Ishikawa (cell line): ENCODE measurements around the gene CFAP54.

Source experiments
- CEBPB ChIP-seq: IDR thresholded peaks from 2 replicates; pipeline ENCODE4 v1.6.1; 2012
- CREB1 ChIP-seq: IDR thresholded peaks from 2 replicates; pipeline ENCODE4 v1.6.1; 2012; ENCODE audit warnings: low read depth
- EGR1 ChIP-seq: IDR thresholded peaks from 2 replicates; pipeline ENCODE4 v1.6.1; 2012
- EP300 ChIP-seq: IDR thresholded peaks from 2 replicates; pipeline ENCODE4 v1.6.1; 2012; ENCODE audit warnings: borderline replicate concordance
- FOXM1 ChIP-seq: IDR thresholded peaks from 2 replicates; pipeline ENCODE4 v1.6.1; 2012; ENCODE audit warnings: low read depth, borderline replicate concordance
- NFIC ChIP-seq: IDR thresholded peaks from 2 replicates; pipeline ENCODE4 v1.6.1; 2012
- RAD21 ChIP-seq: IDR thresholded peaks from 2 replicates; pipeline ENCODE4 v1.6.1; 2012; ENCODE audit warnings: low read depth
- TAF1 ChIP-seq: IDR thresholded peaks from 2 replicates; pipeline ENCODE4 v1.6.1; 2012; ENCODE audit warnings: low read depth, mild to moderate bottlenecking
- TCF12 ChIP-seq: IDR thresholded peaks from 2 replicates; pipeline ENCODE4 v1.6.1; 2012; ENCODE audit warnings: low read depth
- TEAD4 ChIP-seq: IDR thresholded peaks from 2 replicates; pipeline ENCODE4 v1.6.1; 2012
- YY1 ChIP-seq: IDR thresholded peaks from 2 replicates; pipeline ENCODE4 v1.6.1; 2012; ENCODE audit warnings: low read depth
- ZBTB7A ChIP-seq: IDR thresholded peaks from 2 replicates; pipeline ENCODE4 v1.6.1; 2012; ENCODE audit warnings: low read depth
- TF ChIP-seq, protein P1 (sequence below): IDR thresholded peaks from 2 replicates; pipeline ENCODE4 v1.6.1; 2012
- TF ChIP-seq, protein P2 (sequence below): IDR thresholded peaks from 2 replicates; pipeline ENCODE4 v1.6.1; 2012
- TF ChIP-seq, protein P3 (sequence below): IDR thresholded peaks from 2 replicates; pipeline ENCODE4 v1.6.1; 2012; ENCODE audit warnings: low read depth, mild to moderate bottlenecking

The CFAP54 gene

DNA sequence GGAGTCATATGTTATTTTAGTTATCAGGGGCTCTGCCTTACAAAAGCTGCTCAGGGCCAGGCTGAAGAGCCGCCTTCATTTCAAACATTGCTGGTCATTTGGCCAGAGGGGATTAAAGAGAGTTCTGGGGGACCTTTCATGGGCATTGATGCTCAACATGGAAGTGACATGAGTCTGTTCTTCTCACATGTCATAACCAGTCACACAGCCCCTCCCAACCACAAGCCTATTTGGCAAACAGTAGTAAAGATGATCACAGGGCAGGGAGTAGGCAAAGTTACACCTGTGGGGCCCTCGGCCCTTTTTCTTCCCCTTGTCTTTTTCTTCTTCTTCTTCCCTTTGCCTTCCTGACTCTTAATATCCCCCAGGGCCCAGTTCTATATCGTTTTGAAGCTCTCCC lies 33.3 kb downstream of the CFAP54 start:
- TF ChIP-seq ZBTB7A, result no peak

DNA sequence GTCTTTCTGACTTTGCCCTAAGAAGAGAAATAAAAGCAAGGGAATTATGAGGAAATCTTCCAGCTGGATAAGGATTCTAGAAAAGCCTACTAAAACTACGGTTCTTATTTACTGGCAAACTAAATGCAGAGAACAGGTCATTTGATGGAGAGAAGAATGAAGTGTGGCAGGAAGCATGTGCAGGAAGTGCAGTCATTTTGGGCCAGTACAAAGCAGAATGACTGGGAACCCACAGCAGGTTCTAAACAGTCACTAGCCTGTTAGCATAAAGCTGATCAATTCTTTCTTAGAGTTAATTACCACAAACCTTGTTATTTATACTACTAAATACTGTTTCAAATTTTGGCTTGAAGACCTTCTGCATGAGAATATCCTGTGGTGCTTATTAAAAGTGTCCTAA lies 36.7 kb downstream of the CFAP54 start:
- TF ChIP-seq ZBTB7A (no peak), EGR1 (no peak), FOXM1 (no peak)

DNA sequence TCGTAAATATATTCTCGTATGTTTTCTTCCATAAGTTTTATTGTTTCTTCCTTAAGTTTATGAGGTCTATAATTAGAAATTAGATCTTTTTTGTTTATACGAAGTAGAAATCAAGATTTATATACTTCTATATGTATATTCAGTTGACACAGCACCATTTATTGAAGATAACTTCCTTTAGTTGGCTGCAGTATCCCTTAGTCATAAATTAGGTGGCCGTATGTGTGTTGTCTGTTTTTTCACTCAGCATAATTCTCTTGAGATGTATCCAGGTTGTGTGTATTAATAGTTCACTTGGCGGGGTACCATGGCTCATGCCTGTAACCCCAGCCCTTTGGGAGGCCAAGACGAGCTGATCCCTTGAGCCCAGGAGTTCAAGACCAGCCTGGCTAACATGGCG lies 40.5 kb downstream of the CFAP54 start:
- TF ChIP-seq NFIC (no peak), EP300 (no peak), TCF12 (no peak), TAF1 (no peak), CEBPB (no peak), TEAD4 (no peak), ZBTB7A (no peak), YY1 (no peak)
- TF ChIP-seq, protein P1, sequence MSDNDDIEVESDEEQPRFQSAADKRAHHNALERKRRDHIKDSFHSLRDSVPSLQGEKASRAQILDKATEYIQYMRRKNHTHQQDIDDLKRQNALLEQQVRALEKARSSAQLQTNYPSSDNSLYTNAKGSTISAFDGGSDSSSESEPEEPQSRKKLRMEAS, result no peak
- TF ChIP-seq, protein P2, sequence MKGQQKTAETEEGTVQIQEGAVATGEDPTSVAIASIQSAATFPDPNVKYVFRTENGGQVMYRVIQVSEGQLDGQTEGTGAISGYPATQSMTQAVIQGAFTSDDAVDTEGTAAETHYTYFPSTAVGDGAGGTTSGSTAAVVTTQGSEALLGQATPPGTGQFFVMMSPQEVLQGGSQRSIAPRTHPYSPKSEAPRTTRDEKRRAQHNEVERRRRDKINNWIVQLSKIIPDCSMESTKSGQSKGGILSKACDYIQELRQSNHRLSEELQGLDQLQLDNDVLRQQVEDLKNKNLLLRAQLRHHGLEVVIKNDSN, result no peak

DNA sequence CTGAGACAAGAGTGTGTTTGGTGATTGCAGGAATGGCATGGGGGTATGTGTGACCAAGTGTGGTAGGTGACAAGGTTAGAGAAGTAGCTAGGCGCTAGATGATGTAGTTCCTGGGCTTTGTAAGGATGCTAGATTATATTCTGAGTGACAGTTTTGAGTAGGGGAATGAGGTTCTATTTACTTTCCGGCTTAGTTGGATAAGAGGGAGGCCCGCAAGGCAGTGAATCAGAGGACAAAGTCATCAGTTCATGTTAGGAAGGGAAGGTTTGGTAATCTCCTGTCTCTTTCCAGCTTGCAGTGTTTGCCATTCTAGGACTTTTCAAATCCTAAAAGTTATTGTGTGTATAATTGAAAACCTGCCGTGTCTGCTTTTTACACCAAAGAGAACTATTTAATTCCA lies 45.0 kb downstream of the CFAP54 start:
- no peak for TF ChIP-seq TCF12
- TF ChIP-seq FOXM1, result no peak
- no peak for TF ChIP-seq RAD21
- TF ChIP-seq CREB1, result no peak
- TF ChIP-seq, protein P2, result no peak
- no peak for TF ChIP-seq ZBTB7A
- TF ChIP-seq CEBPB, result no peak
- no peak for TF ChIP-seq YY1
- TF ChIP-seq, protein P1, result no peak
- no peak for TF ChIP-seq EP300
- TF ChIP-seq TEAD4, result no peak
- TF ChIP-seq, protein P3, sequence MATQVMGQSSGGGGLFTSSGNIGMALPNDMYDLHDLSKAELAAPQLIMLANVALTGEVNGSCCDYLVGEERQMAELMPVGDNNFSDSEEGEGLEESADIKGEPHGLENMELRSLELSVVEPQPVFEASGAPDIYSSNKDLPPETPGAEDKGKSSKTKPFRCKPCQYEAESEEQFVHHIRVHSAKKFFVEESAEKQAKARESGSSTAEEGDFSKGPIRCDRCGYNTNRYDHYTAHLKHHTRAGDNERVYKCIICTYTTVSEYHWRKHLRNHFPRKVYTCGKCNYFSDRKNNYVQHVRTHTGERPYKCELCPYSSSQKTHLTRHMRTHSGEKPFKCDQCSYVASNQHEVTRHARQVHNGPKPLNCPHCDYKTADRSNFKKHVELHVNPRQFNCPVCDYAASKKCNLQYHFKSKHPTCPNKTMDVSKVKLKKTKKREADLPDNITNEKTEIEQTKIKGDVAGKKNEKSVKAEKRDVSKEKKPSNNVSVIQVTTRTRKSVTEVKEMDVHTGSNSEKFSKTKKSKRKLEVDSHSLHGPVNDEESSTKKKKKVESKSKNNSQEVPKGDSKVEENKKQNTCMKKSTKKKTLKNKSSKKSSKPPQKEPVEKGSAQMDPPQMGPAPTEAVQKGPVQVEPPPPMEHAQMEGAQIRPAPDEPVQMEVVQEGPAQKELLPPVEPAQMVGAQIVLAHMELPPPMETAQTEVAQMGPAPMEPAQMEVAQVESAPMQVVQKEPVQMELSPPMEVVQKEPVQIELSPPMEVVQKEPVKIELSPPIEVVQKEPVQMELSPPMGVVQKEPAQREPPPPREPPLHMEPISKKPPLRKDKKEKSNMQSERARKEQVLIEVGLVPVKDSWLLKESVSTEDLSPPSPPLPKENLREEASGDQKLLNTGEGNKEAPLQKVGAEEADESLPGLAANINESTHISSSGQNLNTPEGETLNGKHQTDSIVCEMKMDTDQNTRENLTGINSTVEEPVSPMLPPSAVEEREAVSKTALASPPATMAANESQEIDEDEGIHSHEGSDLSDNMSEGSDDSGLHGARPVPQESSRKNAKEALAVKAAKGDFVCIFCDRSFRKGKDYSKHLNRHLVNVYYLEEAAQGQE, result no peak
- no peak for TF ChIP-seq NFIC
- TF ChIP-seq TAF1, result no peak
- TF ChIP-seq EGR1, result no peak

DNA sequence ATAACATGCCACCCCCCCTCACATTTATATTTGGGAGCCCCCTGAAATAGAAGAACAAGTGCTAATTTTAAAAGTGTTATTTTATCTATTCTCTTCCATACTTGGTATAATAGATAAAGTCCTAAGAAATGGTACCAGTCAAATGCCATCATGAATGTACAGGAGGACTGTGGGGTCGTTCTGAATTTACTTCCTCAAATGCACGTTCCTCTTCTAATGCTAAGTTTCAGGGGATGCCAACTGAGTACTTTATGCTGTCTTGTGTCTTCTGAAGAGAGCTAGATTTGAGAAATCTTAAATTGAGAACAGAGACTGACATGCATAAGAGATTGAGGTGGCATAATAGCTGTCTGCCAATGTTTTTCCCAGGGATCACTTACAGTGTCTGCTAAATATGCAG lies 59.0 kb downstream of the CFAP54 start:
- no peak for TF ChIP-seq TAF1
- TF ChIP-seq, protein P2, result no peak
- TF ChIP-seq, protein P3, result no peak
- TF ChIP-seq EGR1, result no peak

DNA sequence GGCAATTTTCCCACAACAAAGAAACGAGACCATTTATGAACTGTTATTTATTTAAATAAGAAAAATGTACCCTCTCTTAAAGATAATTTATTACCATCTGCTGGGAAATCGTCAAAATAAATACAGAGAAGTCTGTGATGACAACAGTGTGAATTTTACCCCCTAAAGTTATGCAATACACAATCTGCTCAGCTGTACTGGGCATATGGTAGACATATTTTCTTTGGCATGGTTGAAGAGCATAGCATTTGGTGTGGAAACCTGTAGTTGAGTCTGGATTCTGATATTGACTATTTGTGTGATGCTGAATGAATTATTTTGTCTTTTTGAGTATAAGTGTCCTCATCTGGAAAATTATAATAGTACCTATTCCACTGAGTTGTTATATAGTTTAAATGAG lies 60.0 kb downstream of the CFAP54 start:
- TF ChIP-seq EGR1 (no peak), RAD21 (no peak), YY1 (no peak), TEAD4 (no peak), CREB1 (no peak), ZBTB7A (no peak), CEBPB (no peak), NFIC (no peak), EP300 (no peak), FOXM1 (no peak), TAF1 (no peak), TCF12 (no peak)
- TF ChIP-seq, protein P3, result no peak
- TF ChIP-seq, protein P2, result no peak
- TF ChIP-seq, protein P1, result no peak
